SHP77 (cell line): ENCODE results near the gene TOP1.

ENCODE experiments used
- DNase-seq, 2 experiments: peaks; one replicate each; lab custom pipeline; 2025; lab: John Stamatoyannopoulos, UW

The TOP1 gene

GRCh38 chr20:41147767-41148191 is 119.2 kb downstream of the TOP1 start:
- no peak for DNase-seq

GRCh38 chr20:41148942-41149341 is 120.3 kb downstream of the TOP1 start:
- no peak for DNase-seq

DNA sequence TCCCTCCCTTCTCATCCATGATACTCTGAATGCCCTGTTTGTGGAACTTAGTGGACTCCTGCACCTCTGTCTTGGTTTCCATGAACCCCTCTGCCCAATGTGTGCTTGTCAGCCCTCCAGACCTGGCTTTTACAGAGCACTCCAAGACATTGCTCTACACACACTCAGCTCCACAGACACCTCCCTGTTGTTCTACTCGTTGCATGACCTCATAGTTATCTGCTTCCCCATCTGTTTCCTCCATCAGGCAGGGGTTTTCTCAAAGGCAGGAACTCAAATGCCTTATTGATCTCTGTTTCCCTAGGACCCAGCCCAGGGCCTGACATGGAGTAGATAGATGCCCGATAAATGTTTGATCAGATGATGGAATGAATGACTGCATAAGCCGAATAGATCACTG is 122.0 kb downstream of the TOP1 start:
- no peak for DNase-seq

DNA sequence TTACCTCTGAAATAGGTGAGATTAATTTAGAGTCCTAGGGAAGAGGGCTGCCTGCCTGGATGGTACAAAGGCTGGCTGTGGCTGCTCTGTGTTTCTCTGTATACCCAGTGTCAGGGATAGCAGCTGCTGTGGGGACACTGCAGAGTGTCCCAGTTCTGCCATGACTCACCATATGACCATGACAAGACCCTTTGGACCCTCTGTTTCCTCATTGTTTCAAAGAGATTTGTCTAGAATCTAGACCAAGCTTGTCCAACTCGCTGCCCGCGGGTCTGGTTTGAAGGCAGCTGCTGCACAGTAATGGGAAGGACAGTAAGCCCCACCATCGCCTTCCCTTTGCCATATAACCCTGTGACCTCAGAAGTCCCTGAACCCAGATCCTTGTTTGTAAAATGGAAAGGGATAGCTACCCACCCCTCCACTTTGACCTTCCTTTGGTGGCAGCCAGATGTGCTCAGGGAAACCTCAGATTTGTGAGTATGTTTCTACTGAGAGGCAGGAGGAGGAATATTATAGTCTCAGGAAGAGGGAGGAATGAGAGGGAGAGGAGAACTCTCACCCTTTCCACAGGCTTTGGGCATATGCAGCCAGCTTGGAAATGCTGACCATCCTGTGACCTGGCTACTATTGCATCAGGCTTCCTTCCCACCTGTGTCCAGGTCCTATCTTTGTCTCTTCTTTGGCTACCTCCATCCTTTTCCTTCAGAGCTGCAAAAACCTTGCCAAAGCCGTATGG is 122.7 kb downstream of the TOP1 start:
- no peak for DNase-seq

- DNase-seq, result no peak
These were observed 123.6 kb downstream of the TOP1 start for GRCh38 chr20:41152108-41152757.

DNA sequence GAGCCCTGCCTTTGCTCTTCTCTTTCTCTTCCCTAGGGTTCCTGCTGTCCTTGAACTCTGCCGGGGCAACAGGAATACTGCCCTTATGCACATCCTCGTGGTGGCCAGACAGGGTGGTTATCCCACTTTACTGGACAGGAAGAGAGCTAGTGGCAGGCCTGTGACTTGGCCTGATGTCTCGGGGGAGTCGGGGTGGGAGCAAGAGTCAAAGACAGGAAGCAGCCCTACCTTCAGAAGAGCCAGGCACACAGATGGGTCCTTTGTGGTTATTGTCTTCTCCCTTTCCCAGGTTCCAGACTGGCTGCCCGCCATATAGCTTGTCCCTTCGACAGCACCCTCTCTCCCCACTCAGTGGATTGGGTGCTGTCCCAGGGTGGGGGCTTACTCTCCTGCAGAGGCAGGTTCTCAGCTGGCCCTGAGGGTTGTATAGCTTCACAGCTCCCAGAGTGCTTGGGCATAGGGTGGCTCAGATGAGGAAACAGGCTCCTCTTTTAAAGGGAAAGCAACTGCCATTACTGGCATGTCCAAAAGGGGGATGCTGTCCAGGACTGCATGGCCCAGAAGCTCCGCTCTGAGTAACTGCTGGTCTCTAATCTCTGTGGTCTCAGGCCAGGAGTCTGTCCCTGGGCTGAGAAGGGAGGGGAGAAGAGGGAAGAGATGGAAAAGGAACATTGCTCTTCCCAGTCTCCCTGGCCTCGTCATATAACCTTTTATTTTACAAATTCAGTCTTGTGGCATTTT is 126.0 kb downstream of the TOP1 start:
- DNase-seq, result no peak

GRCh38 chr20:41155261-41155660 is 126.6 kb downstream of the TOP1 start:
- no peak for DNase-seq

- DNase-seq, result no peak
These were observed 129.5 kb downstream of the TOP1 start for GRCh38 chr20:41158082-41158625.

GRCh38 chr20:41159547-41159946 is 130.9 kb downstream of the TOP1 start:
- no peak for DNase-seq

GRCh38 chr20:41160686-41161085 is 132.1 kb downstream of the TOP1 start:
- DNase-seq, result no peak

DNA sequence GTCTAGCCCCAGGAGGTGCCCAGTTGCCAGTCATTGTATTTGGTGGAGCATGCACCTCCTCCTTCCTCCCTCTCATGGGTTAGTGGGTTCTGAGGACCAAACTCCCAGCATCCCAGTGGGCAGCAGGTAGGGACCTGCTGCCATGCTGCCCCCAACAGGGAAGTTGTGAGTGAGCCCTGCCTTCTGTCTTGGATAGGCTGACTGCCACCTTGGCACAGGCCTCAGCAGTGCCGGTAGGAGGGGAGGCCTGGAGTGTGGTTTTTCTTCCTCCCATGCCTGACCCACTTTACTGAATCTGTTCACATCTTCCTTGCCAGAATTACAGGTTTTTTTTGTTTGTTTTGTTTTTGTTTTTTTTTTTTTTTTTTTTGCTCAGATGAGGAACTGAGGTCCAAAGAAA is 133.3 kb downstream of the TOP1 start:
- no peak for DNase-seq

GRCh38 chr20:41162396-41162795 is 133.8 kb downstream of the TOP1 start:
- DNase-seq, result no peak

GRCh38 chr20:41163821-41164220 is 135.2 kb downstream of the TOP1 start:
- no peak for DNase-seq

- DNase-seq, result no peak
These were observed 136.6 kb downstream of the TOP1 start for GRCh38 chr20:41165001-41165882.

GRCh38 chr20:41166201-41167117 is 137.8 kb downstream of the TOP1 start:
- DNase-seq, result no peak

- DNase-seq, result no peak
These were observed 138.5 kb downstream of the TOP1 start for GRCh38 chr20:41167118-41167470.

- DNase-seq, result no peak
These were observed 139.0 kb downstream of the TOP1 start for GRCh38 chr20:41167481-41168253.

GRCh38 chr20:41168281-41169161 is 139.9 kb downstream of the TOP1 start:
- no peak for DNase-seq

DNA sequence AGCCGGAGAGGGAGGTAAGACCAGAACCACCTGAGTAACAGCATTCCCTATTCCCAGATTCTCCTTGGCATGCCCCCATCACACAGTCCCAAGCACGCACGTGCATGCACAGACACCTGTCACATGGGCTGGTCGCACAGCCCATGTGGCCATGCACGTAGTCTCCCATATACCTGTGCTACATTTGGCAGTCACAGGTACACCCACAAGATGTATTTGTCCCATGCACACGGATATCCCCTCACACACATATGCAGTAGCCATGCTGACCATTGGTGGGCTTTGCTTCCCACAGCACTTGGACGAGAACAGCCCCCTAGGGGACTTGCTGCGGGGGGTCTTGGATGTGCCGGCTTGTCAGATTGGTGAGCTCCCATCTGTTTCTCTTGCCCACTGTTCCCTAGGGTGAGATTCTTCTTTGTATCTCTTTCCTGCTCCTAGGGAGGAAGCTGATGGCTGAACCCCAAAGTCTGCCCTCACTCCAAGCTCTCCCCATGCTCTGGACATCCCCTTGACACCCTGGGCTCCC is 140.6 kb downstream of the TOP1 start:
- DNase-seq, result no peak
